Tibial nerve (tissue), 3 donors: ENCODE results near the gene HHEX.

Experiments
- POLR2A ChIP-seq, 2 donors: fragments of 450-650 bp; IDR thresholded peaks; one replicate each; pipeline ENCODE4 v1.6.1; 2017; ENCODE audit warnings: antibody characterized with exemption in 2 of 2, mild to moderate bottlenecking in 2 of 2, moderate library complexity in 2 of 2
- TF ChIP-seq, protein P1 (sequence below), 5 experiments: fragments of 200-600 bp in 3 of 5; fragments of 450-650 bp in 2 of 5; sonication (generic) in 3 of 5; IDR thresholded peaks; one replicate each; pipeline ENCODE4 v1.5.1; 2016 to 2019; ENCODE audit warnings: antibody characterized with exemption in 5 of 5, mild to moderate bottlenecking in 3 of 5, moderate library complexity in 2 of 5

- peak in 1 of 2 donors; percentile 13 for TF ChIP-seq POLR2A (IDR thresholded peaks at IDR 0.05)
- TF ChIP-seq, protein P1, sequence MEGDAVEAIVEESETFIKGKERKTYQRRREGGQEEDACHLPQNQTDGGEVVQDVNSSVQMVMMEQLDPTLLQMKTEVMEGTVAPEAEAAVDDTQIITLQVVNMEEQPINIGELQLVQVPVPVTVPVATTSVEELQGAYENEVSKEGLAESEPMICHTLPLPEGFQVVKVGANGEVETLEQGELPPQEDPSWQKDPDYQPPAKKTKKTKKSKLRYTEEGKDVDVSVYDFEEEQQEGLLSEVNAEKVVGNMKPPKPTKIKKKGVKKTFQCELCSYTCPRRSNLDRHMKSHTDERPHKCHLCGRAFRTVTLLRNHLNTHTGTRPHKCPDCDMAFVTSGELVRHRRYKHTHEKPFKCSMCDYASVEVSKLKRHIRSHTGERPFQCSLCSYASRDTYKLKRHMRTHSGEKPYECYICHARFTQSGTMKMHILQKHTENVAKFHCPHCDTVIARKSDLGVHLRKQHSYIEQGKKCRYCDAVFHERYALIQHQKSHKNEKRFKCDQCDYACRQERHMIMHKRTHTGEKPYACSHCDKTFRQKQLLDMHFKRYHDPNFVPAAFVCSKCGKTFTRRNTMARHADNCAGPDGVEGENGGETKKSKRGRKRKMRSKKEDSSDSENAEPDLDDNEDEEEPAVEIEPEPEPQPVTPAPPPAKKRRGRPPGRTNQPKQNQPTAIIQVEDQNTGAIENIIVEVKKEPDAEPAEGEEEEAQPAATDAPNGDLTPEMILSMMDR (IDR thresholded peaks at IDR 0.05) = no peak
Measured at GRCh38 chr10:92691591-92692079, 1.9 kb downstream of the HHEX start.
